Activated B cell treated with CpG ODN at 0.5 μM for 24 hours (primary cell): ENCODE measurements around the gene NT5C1A. TPM values are rescaled to one million over a fixed set of nuclear protein-coding genes. Genes with fewer than 3 reads are reported as not detected.

Experiments
- ATAC-seq: fragments of 200-7000 bp; cut with Tn5 transposase; one replicate; pipeline ENCODE4 v1.10.0; 2021; ENCODE audit warnings: low read depth, mild to moderate bottlenecking, moderate library complexity
- CTCF ChIA-PET: fragments of 350-600 bp; sonication (Branson Sonifier 250); formaldehyde crosslinking; loops from one replicate; lab custom pipeline; 2021; ENCODE audit warnings: antibody characterized with exemption; lab: Charles Lee
- POLR2A ChIA-PET: fragments of 350-600 bp; sonication (Branson Sonifier 250); formaldehyde crosslinking; loops from one replicate; lab custom pipeline; 2021; ENCODE audit warnings: antibody characterized with exemption; lab: Charles Lee
- DNase-seq: peaks from one replicate; pipeline ENCODE4 v3.0.0; 2022
- H3K27ac Mint-ChIP-seq: one replicate; pipeline ENCODE4 v1.8.0; 2020; ENCODE audit warnings: mixed read lengths
- H3K27me3 Mint-ChIP-seq: one replicate; pipeline ENCODE4 v1.8.0; 2021; ENCODE audit warnings: mixed read lengths
- H3K36me3 Mint-ChIP-seq: one replicate; pipeline ENCODE4 v1.8.0; 2021; ENCODE audit warnings: low read depth, mixed read lengths
- H3K4me1 Mint-ChIP-seq: one replicate; pipeline ENCODE4 v1.8.0; 2021; ENCODE audit warnings: mixed read lengths
- H3K4me3 Mint-ChIP-seq: one replicate; pipeline ENCODE4 v1.8.0; 2020; ENCODE audit warnings: mild to moderate bottlenecking, mixed read lengths
- H3K9me3 Mint-ChIP-seq: one replicate; pipeline ENCODE4 v1.8.0; 2020; ENCODE audit warnings: mixed read lengths
- intact Hi-C: fragments of 100-400 bp; cut with micrococcal nuclease; formaldehyde crosslinking; loops from one replicate; pipeline ENCODE4 v1.15.1; 2024
- total RNA-seq: library from RNA; stranded (reverse); gene quantifications from 2 replicates; pipeline ENCODE4 v1.2.3, GENCODE V29; 2022
- TF ChIP-seq, protein P1 (sequence below): fragments of 200-600 bp; IDR thresholded peaks from one replicate; pipeline ENCODE4 v1.8.0; 2022; ENCODE audit warnings: antibody characterized with exemption, mild to moderate bottlenecking

NT5C1A gene
- total RNA-seq, 1 donor from 2014 or later, result not detected

DNA sequence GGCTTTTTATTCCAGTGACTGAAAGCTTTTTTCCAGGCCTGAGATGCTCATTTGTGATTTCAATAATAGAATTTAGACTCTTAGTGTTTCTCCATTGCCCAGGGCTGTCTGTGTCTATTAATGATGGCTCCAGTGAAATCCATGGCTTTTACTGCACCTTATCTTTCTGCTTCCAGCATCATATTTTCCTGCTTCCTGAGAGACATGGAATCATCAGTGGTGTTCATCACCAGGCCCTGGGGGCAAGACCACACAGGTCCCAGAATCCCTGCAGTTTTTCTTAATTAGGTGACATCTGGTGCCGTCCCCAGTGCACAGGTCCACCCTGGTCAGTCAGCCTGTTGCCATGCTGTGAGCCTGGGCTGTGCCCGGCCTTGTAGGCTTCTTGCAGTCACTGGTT, 15.5 kb downstream of the NT5C1A start:
- POLR2A ChIA-PET, result no interaction called here

DNA sequence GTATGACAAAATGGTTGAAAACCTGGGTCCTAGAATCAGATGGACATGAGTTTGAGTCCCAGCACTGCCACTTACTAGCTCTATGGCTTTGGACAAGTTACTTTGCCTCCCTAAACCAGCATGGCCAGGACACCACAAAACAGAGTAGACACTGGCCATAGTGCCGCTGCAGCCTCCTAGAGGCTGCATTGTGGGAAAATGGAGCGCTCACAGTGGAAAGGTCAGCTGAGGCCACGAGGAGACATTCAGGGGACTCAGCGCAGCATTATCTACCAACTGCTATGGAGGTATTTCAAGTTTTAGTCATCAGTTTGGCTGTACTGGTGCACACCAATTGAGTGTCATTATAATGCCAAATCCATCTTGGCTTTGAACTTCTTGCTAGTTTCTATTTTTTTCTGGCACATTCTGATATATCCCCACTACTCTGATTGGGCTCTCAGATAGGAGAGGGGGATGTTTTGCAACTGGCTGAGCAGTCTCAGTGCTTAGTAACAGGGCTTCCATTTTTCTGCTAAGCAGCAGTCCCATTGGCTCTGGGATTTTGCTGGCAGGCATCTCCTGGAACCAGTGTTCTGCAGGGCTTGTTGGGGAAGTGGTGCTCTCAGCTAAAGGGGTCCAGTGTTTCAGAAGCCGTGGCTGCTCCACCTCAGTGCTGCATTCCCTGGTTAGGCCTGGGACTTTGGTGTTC, 16.2 kb downstream of the NT5C1A start:
- TF ChIP-seq, protein P1, sequence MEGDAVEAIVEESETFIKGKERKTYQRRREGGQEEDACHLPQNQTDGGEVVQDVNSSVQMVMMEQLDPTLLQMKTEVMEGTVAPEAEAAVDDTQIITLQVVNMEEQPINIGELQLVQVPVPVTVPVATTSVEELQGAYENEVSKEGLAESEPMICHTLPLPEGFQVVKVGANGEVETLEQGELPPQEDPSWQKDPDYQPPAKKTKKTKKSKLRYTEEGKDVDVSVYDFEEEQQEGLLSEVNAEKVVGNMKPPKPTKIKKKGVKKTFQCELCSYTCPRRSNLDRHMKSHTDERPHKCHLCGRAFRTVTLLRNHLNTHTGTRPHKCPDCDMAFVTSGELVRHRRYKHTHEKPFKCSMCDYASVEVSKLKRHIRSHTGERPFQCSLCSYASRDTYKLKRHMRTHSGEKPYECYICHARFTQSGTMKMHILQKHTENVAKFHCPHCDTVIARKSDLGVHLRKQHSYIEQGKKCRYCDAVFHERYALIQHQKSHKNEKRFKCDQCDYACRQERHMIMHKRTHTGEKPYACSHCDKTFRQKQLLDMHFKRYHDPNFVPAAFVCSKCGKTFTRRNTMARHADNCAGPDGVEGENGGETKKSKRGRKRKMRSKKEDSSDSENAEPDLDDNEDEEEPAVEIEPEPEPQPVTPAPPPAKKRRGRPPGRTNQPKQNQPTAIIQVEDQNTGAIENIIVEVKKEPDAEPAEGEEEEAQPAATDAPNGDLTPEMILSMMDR, result no peak
- Mint-ChIP-seq H3K27ac (no peak overlapping the region), H3K9me3 (no peaks in the 10 kb centered on the region), H3K4me1 (peaks cover 7% of the 10 kb centered on the region), H3K27me3 (peaks cover 14% of the 10 kb centered on the region), H3K36me3 (no peaks in the 10 kb centered on the region), H3K4me3 (no peak overlapping the region)
- ChIA-PET POLR2A (no interaction called here), CTCF (interaction anchor here (1.2 to 5.5 kb wide), 3 partner anchors 35 to 49 kb away, joined by 3 to 63 read pairs (median 3); partner anchors contain the start of gene HPCAL4)
- ATAC-seq, result no peak
- no peak for DNase-seq
- intact Hi-C loops, result no loop called here

More for the DNA sequence above, 15.5 kb downstream of the NT5C1A start:
- no peak overlapping the region for H3K27ac Mint-ChIP-seq
- ATAC-seq, result no peak
- no peaks in the 10 kb centered on the region for H3K36me3 Mint-ChIP-seq
- no peaks in the 10 kb centered on the region for H3K9me3 Mint-ChIP-seq
- CTCF ChIA-PET, result interaction anchor here (5.5 kb wide), 1 partner anchor 50 kb away, joined by 63 read pairs; no protein-coding TSS in a partner anchor
- no peak overlapping the region for H3K4me3 Mint-ChIP-seq
- peaks cover 7% of the 10 kb centered on the region for H3K4me1 Mint-ChIP-seq
- DNase-seq, result no peak
- TF ChIP-seq, protein P1, result no peak
- intact Hi-C loops, result no loop called here
- peaks cover 14% of the 10 kb centered on the region for H3K27me3 Mint-ChIP-seq

DNA sequence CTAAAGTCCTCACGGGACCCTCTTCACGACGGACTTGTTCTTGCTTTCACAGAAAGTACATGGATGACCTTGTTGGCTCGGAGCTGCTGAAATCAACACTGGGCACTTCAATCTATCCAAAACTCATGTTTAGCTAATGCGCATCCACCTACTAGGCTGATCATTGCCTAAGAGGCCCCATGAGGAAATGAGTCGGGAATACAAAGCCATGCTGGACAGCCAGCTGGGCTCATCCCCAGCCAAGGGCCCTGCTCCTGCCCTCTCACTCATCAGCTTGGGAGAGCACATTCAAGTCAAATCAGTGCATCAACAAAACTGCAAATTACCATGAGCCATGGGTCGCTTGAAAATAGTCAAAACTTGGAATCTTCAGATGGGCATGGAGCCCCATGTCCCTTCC, 17.6 kb downstream of the NT5C1A start:
- H3K4me1 Mint-ChIP-seq, result peaks cover 7% of the 10 kb centered on the region
- H3K4me3 Mint-ChIP-seq, result no peak overlapping the region
- no peaks in the 10 kb centered on the region for H3K36me3 Mint-ChIP-seq
- ATAC-seq, result no peak
- no peak for DNase-seq
- H3K27me3 Mint-ChIP-seq, result peaks cover 14% of the 10 kb centered on the region
- TF ChIP-seq, protein P1, result no peak
- intact Hi-C loops, result no loop called here
- CTCF ChIA-PET, result interaction anchor here (1.0 to 5.5 kb wide), 3 partner anchors 15 to 48 kb away, joined by 3 to 63 read pairs (median 5); partner anchors contain the start of gene HEYL
- no peak overlapping the region for H3K27ac Mint-ChIP-seq
- POLR2A ChIA-PET, result no interaction called here
- no peaks in the 10 kb centered on the region for H3K9me3 Mint-ChIP-seq

DNA sequence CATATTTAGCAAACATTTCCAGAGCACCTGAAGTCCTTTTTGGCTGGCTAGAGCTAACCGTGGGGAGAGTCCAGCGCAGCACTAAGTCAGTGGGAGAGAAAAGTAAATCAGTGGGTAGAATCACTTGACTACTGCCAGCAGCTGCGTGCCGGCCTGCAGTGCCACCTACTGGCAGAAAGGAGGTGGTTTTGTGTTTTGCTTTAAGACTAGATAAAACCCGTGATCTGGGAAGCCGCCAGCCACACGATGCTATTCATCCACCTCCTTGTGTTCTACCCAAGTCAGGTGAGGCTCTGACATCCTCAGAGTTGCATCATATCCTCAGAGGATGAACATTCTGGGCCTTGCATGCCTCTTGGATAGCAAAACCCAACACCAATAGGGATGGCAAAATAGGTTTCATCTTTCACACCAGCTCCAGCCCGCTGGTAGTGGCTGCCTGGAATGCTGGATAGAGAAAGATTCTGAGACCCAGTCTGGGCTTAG, 18.3 kb downstream of the NT5C1A start:
- peak; percentile 80 for ATAC-seq
- POLR2A ChIA-PET, result no interaction called here
- TF ChIP-seq, protein P1, result peak; percentile 75

DNA sequence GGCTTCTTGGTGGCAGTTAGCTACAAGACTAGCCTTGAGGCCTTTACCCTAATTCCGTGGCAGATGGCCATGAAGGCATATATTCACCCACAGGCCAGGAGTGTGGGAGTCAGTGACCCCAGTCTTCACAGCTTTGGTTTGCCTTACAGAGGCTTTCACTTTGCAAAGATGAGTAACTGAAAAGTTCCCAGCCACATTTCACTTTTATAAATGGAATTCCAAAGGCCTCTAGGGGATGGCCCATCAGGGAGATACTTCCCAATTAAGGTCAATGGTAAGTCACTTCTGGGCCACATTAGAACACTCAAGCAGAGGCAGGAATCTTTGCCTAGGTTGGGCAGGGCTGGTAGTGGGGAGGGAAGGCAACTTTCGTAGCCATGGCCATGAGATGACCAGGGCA, 19.4 kb downstream of the NT5C1A start:
- no peak overlapping the region for H3K4me3 Mint-ChIP-seq
- H3K27me3 Mint-ChIP-seq, result peaks cover 14% of the 10 kb centered on the region
- H3K9me3 Mint-ChIP-seq, result no peaks in the 10 kb centered on the region
- H3K36me3 Mint-ChIP-seq, result no peaks in the 10 kb centered on the region
- H3K4me1 Mint-ChIP-seq, result peaks cover 2% of the 10 kb centered on the region
- ChIA-PET CTCF (interaction anchor here (5.5 kb wide), 1 partner anchor 46 kb away, joined by 63 read pairs; no protein-coding TSS in a partner anchor), POLR2A (no interaction called here)
- no peak for ATAC-seq
- intact Hi-C loops, result no loop called here
- TF ChIP-seq, protein P1, result no peak
- no peak for DNase-seq
- H3K27ac Mint-ChIP-seq, result no peak overlapping the region

More for the DNA sequence above, 18.3 kb downstream of the NT5C1A start:
- Mint-ChIP-seq H3K4me3 (no peak overlapping the region), H3K9me3 (no peaks in the 10 kb centered on the region), H3K27ac (no peak overlapping the region), H3K36me3 (no peaks in the 10 kb centered on the region), H3K4me1 (peaks cover 7% of the 10 kb centered on the region), H3K27me3 (peaks cover 14% of the 10 kb centered on the region)
- intact Hi-C loops, result loop anchor here (1.0 kb wide), 3 partner anchors 47 to 555 kb away; no protein-coding TSS in a partner anchor
- CTCF ChIA-PET, result interaction anchor here (0.8 to 5.5 kb wide), 7 partner anchors 12 to 100 kb away, joined by 3 to 63 read pairs (median 4); partner anchors contain the start of gene HEYL
- DNase-seq, result peak; percentile 53
